ENCODE results near the gene PPP4R2.
A peak's percentile ranks its signal among the peaks of the same experiment; 100 is the strongest.

Gene PPP4R2

DNA sequence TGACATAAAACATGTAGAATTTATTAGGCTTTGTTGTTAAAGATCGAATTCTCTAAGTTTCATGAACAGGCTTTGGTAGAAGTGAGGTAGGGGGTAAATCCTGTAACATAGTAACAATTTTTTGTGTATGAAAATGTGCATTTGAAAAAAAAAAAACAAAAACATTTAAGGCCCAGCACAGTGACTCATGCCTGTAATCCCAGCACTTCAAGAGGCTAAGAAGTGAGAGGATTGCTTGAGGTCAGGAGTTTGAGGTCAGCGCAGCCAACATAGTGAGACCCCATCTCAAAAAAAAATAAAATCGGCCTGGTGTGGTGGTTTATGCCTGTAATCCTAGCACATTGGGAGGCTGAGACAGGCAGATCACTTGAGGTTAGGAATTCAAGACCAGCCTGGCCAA is 26.8 kb upstream of the PPP4R2 start:
- ATAC-seq (ENCODE audit: low read depth) (no peak), DNase-seq (ENCODE audit: low spot score) (no peak)
- no peak overlapping the region for H3K4me3 ChIP-seq (ENCODE audit: severe bottlenecking)
- TF ChIP-seq, protein P1, sequence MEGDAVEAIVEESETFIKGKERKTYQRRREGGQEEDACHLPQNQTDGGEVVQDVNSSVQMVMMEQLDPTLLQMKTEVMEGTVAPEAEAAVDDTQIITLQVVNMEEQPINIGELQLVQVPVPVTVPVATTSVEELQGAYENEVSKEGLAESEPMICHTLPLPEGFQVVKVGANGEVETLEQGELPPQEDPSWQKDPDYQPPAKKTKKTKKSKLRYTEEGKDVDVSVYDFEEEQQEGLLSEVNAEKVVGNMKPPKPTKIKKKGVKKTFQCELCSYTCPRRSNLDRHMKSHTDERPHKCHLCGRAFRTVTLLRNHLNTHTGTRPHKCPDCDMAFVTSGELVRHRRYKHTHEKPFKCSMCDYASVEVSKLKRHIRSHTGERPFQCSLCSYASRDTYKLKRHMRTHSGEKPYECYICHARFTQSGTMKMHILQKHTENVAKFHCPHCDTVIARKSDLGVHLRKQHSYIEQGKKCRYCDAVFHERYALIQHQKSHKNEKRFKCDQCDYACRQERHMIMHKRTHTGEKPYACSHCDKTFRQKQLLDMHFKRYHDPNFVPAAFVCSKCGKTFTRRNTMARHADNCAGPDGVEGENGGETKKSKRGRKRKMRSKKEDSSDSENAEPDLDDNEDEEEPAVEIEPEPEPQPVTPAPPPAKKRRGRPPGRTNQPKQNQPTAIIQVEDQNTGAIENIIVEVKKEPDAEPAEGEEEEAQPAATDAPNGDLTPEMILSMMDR (IDR thresholded peaks at IDR 0.05; ENCODE audit: poor library complexity, severe bottlenecking), result no peak
- no peak overlapping the region for H3K27ac ChIP-seq (ENCODE audit: poor library complexity, severe bottlenecking)
- H3K9me3 ChIP-seq (ENCODE audit: severe bottlenecking), result no peaks in the 10 kb centered on the region
- H3K4me1 ChIP-seq (ENCODE audit: insufficient read depth, poor library complexity, severe bottlenecking), result peaks cover 4% of the 10 kb centered on the region
- H3K27me3 ChIP-seq (ENCODE audit: insufficient read depth, poor library complexity, severe bottlenecking), result no peaks in the 10 kb centered on the region
- no peaks in the 10 kb centered on the region for H3K36me3 ChIP-seq (ENCODE audit: low read depth)

DNA sequence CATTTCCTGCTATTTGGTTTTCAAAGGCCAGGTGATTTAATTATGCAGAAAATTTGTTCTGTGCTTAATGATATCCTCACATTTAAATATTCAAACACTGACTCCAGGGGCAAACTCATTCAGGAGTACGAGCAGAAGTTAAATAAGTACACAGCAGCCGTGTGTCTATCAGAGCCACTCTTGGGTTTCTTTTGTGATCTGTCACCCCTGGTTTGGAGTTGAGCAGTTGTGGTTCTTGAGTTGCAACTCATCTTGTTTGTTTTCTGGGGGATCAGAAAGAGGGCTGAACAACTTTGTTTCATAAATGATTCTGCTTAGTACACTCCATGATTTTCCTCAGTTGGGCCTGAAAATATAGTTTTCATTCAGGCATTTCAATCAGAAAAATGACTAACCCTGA is 25.7 kb upstream of the PPP4R2 start:
- Histone ChIP-seq H3K27me3 (ENCODE audit: insufficient read depth, poor library complexity, severe bottlenecking) (no peaks in the 10 kb centered on the region), H3K4me3 (ENCODE audit: severe bottlenecking) (no peak overlapping the region), H3K27ac (ENCODE audit: poor library complexity, severe bottlenecking) (no peak overlapping the region), H3K4me1 (ENCODE audit: insufficient read depth, poor library complexity, severe bottlenecking) (peaks cover 7% of the 10 kb centered on the region), H3K36me3 (ENCODE audit: low read depth) (no peaks in the 10 kb centered on the region), H3K9me3 (ENCODE audit: severe bottlenecking) (no peaks in the 10 kb centered on the region)
- TF ChIP-seq, protein P1 (IDR thresholded peaks at IDR 0.05; ENCODE audit: poor library complexity, severe bottlenecking), result no peak
- ATAC-seq (ENCODE audit: low read depth) (no peak), DNase-seq (ENCODE audit: low spot score) (no peak)

DNA sequence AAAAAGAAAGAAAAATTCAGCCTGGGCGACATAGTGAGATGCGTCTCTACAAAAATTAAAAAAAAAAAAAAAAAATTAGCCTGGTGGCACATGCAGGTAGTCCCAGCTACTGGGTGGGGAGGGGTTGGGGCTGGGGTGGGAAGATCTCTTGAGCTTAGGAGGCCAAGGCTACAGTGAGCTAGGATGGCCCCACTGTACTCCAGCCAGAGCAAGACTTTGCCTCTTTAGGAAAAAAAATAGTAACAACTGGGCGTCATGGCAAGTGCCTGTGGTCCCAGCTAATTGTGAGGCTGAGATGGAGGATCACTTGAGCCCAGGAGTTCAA is 23.9 kb upstream of the PPP4R2 start:
- ATAC-seq (ENCODE audit: low read depth) (no peak), DNase-seq (ENCODE audit: low spot score) (no peak)
- no peaks in the 10 kb centered on the region for H3K9me3 ChIP-seq (ENCODE audit: severe bottlenecking)
- H3K27me3 ChIP-seq (ENCODE audit: insufficient read depth, poor library complexity, severe bottlenecking), result no peaks in the 10 kb centered on the region
- H3K36me3 ChIP-seq (ENCODE audit: low read depth), result no peaks in the 10 kb centered on the region
- TF ChIP-seq, protein P1 (IDR thresholded peaks at IDR 0.05; ENCODE audit: poor library complexity, severe bottlenecking), result no peak
- H3K27ac ChIP-seq (ENCODE audit: poor library complexity, severe bottlenecking), result no peak overlapping the region
- H3K4me1 ChIP-seq (ENCODE audit: insufficient read depth, poor library complexity, severe bottlenecking), result peaks cover 12% of the 10 kb centered on the region
- H3K4me3 ChIP-seq (ENCODE audit: severe bottlenecking), result no peak overlapping the region

DNA sequence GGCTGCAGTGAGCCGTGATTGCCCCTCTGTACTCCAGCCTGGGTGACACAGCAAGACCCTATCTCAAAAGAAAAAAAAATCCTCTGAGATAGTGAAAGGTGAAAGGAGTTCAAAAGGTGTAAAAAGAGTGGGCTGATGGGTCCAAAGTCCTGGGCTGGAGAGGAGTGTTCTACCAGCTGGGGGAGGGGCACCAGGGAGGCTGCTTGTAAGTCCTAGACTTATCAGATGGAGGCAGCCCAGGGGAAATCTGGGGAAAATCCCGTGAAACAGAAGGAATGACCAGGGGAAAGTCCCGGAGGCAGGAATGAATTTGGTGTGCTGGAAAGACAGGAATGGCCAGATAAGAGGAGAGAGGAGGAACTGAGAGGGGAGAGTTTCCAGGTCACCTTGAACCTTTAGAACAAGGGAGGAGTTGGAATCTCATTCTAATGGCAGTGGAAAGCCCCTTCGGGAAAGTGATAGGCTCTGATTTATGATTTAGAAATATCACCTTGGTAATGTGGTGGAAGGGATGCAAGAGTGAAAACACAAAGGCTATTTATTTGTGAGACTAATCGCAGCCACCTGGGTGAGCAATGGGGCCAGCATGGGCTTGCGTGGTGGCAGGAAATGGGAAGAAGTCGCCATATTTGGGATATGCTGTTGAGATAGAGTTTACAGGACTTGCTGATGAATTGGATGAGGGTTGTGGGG is 23.4 kb upstream of the PPP4R2 start:
- peaks cover 12% of the 10 kb centered on the region for H3K4me1 ChIP-seq (ENCODE audit: insufficient read depth, poor library complexity, severe bottlenecking)
- no peaks in the 10 kb centered on the region for H3K36me3 ChIP-seq (ENCODE audit: low read depth)
- H3K27ac ChIP-seq (ENCODE audit: poor library complexity, severe bottlenecking), result no peak overlapping the region
- ATAC-seq (ENCODE audit: low read depth) (0 out of 3 replicates have a peak, but pooled peaks have one; percentile 41), DNase-seq (ENCODE audit: low spot score) (no peak)
- no peak overlapping the region for H3K4me3 ChIP-seq (ENCODE audit: severe bottlenecking)
- H3K27me3 ChIP-seq (ENCODE audit: insufficient read depth, poor library complexity, severe bottlenecking), result no peaks in the 10 kb centered on the region
- TF ChIP-seq, protein P1 (IDR thresholded peaks at IDR 0.05; ENCODE audit: poor library complexity, severe bottlenecking), result no peak
- no peaks in the 10 kb centered on the region for H3K9me3 ChIP-seq (ENCODE audit: severe bottlenecking)

DNA sequence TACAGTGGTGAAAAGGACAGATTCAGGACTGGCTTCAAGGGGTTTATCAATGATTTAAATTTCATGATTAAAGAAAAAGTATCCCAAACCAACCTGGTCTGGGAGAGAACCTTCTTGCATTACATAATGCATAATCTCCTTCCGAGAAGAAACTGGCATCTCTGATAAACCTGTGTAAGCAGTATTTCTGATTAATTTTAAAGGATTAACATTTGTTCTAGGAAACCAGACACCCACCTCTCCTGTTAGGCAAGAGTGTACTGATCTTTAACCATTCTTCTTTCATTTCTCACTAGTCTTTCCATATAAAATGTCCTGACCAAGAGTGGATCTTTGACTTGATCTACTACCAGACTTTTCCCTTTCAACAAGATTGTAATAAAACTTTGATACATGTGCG is 22.8 kb upstream of the PPP4R2 start:
- Histone ChIP-seq H3K27ac (ENCODE audit: poor library complexity, severe bottlenecking) (no peak overlapping the region), H3K4me1 (ENCODE audit: insufficient read depth, poor library complexity, severe bottlenecking) (peaks cover 12% of the 10 kb centered on the region), H3K9me3 (ENCODE audit: severe bottlenecking) (no peaks in the 10 kb centered on the region), H3K4me3 (ENCODE audit: severe bottlenecking) (no peak overlapping the region), H3K27me3 (ENCODE audit: insufficient read depth, poor library complexity, severe bottlenecking) (no peaks in the 10 kb centered on the region), H3K36me3 (ENCODE audit: low read depth) (no peaks in the 10 kb centered on the region)
- TF ChIP-seq, protein P1 (IDR thresholded peaks at IDR 0.05; ENCODE audit: poor library complexity, severe bottlenecking), result no peak
- DNase-seq (ENCODE audit: low spot score) (no peak), ATAC-seq (ENCODE audit: low read depth) (no peak)
